Measurements from ENCODE around the gene HAPLN2.

DNA sequence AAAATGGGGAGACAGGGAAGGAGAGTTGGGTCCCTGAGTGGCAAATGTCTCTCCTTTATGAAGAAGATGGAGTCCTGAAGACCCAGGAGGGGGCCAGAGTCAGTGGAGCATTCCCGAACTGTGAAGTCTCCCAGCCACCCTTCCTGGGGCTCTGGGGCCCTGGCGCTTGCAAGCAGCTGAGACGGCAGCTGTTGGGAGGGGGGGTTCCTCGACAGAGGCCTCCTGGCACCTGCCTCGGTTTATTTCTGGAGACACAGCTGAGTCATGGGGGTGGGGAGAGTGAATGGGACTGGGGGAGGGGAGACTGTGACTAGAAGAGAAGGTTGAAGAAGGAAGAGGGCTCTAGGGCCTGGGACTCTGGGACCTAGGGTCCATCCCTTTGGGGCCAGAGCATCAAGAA is 44.0 kb downstream of the HAPLN2 start:
- TF ChIP-seq, protein P1, sequence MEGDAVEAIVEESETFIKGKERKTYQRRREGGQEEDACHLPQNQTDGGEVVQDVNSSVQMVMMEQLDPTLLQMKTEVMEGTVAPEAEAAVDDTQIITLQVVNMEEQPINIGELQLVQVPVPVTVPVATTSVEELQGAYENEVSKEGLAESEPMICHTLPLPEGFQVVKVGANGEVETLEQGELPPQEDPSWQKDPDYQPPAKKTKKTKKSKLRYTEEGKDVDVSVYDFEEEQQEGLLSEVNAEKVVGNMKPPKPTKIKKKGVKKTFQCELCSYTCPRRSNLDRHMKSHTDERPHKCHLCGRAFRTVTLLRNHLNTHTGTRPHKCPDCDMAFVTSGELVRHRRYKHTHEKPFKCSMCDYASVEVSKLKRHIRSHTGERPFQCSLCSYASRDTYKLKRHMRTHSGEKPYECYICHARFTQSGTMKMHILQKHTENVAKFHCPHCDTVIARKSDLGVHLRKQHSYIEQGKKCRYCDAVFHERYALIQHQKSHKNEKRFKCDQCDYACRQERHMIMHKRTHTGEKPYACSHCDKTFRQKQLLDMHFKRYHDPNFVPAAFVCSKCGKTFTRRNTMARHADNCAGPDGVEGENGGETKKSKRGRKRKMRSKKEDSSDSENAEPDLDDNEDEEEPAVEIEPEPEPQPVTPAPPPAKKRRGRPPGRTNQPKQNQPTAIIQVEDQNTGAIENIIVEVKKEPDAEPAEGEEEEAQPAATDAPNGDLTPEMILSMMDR (IDR thresholded peaks at IDR 0.05) = no peak
- no peak for TF ChIP-seq POLR2AphosphoS5 (IDR thresholded peaks at IDR 0.05)

Data from stomach (tissue), 4 donors.